Left colon (tissue), 2 donors: ENCODE results near the gene RIPOR3. TPM values are rescaled to one million over a fixed set of nuclear protein-coding genes. Genes with fewer than 3 reads are reported as not detected.
"Not testable (repeated sequence)": the region's sequence is repeated elsewhere in the genome, so short reads cannot be mapped to it uniquely, and the experiment has no call there.

ENCODE experiments used
- ATAC-seq: fragments of 200-7000 bp; cut with Tn5 transposase; one replicate; pipeline ENCODE4 v1.9.1; 2020; ENCODE audit warnings: mild to moderate bottlenecking, moderate library complexity
- DNase-seq, 2 donors: peaks; one replicate each; pipeline ENCODE4 v3.0.0-alpha.2; 2020
- intact Hi-C, 2 donors: fragments of 100-400 bp; cut with DNase I in 1 of 2; cut with micrococcal nuclease in 1 of 2; formaldehyde crosslinking; loops; one replicate each; pipeline versions ENCODE4 v1.11.2 to v1.14.0; 2022; cut with DNase I, micrococcal nuclease
- total RNA-seq, 2 donors: library from RNA; stranded (reverse); fragmentation: NEBNext Ultra II Directional; extraction: Animal tissue kit (Norgen Biotek cat#: 25700); gene quantifications; one replicate each; pipeline ENCODE4 v1.2.1, GENCODE V29; 2021
- donor health status: DM: no; HTN: no; CAD: no.
- donor health status: DM: yes; HTN: yes; CAD: no.

Gene RIPOR3
- total RNA-seq, 2 donors from 2014 or later: 3.2 to 3.9 TPM

- intact Hi-C loops: no loop called here
- DNase-seq (no peak), ATAC-seq (no peak)
These were observed 35.8 kb upstream of the RIPOR3 start for GRCh38 chr20:50726955-50727791.

- DNase-seq: no peak
- intact Hi-C loops: no loop called here
- no peak for ATAC-seq
These were observed 34.3 kb upstream of the RIPOR3 start for GRCh38 chr20:50725724-50726005.

GRCh38 chr20:50724851-50725723 lies 33.7 kb upstream of the RIPOR3 start:
- ATAC-seq: no peak
- intact Hi-C loops: no loop called here
- DNase-seq: peak; percentile 34 to 58

- DNase-seq (no peak), ATAC-seq (no peak)
- intact Hi-C loops: no loop called here
These were observed 32.9 kb upstream of the RIPOR3 start for GRCh38 chr20:50724112-50724725.

GRCh38 chr20:50723672-50724071 lies 32.3 kb upstream of the RIPOR3 start:
- intact Hi-C loops: no loop called here

GRCh38 chr20:50722424-50723155 lies 31.2 kb upstream of the RIPOR3 start:
- no peak for DNase-seq

More at GRCh38 chr20:50723672-50724071, 32.3 kb upstream of the RIPOR3 start:
- ATAC-seq: no peak
- DNase-seq: no peak

GRCh38 chr20:50721881-50722281 lies 30.5 kb upstream of the RIPOR3 start:
- no peak for DNase-seq
- ATAC-seq: no peak
- intact Hi-C loops: no loop called here

More at GRCh38 chr20:50722424-50723155, 31.2 kb upstream of the RIPOR3 start:
- intact Hi-C loops: no loop called here
- no peak for ATAC-seq

- DNase-seq (no peak), ATAC-seq (no peak)
- intact Hi-C loops: no loop called here
These were observed 29.2 kb upstream of the RIPOR3 start for GRCh38 chr20:50720582-50720981.

GRCh38 chr20:50720026-50720425 lies 28.7 kb upstream of the RIPOR3 start:
- no peak for ATAC-seq
- intact Hi-C loops: no loop called here
- DNase-seq: no peak

- DNase-seq (no peak), ATAC-seq (no peak)
- intact Hi-C loops: no loop called here
These were observed 28.0 kb upstream of the RIPOR3 start for GRCh38 chr20:50719328-50719727.

- DNase-seq (no peak), ATAC-seq (no peak)
- intact Hi-C loops: no loop called here
These were observed 26.8 kb upstream of the RIPOR3 start for GRCh38 chr20:50717974-50718761.

GRCh38 chr20:50717312-50717711 lies 26.0 kb upstream of the RIPOR3 start:
- DNase-seq (no peak), ATAC-seq (no peak)
- intact Hi-C loops: no loop called here

- DNase-seq: no peak
- intact Hi-C loops: no loop called here
- ATAC-seq: no peak
These were observed 25.2 kb upstream of the RIPOR3 start for GRCh38 chr20:50716518-50716917.

GRCh38 chr20:50715694-50716093 lies 24.4 kb upstream of the RIPOR3 start:
- DNase-seq: no peak
- intact Hi-C loops: no loop called here
- no peak for ATAC-seq

- ATAC-seq, intact Hi-C loops, DNase-seq: not testable (repeated sequence)
These were observed 23.1 kb upstream of the RIPOR3 start for GRCh38 chr20:50714426-50714825.

- DNase-seq (no peak), ATAC-seq (peak; percentile 37)
- intact Hi-C loops: no loop called here
These were observed 22.3 kb upstream of the RIPOR3 start for GRCh38 chr20:50713657-50714101.

- DNase-seq: no peak
- intact Hi-C loops: no loop called here
- no peak for ATAC-seq
These were observed 21.7 kb upstream of the RIPOR3 start for GRCh38 chr20:50712771-50713656.
